IMR-90 (cell line): ENCODE data around the gene RPA3. TPM values are rescaled to one million over a fixed set of nuclear protein-coding genes. Genes with fewer than 3 reads are reported as not detected.
A peak's percentile ranks its signal among the peaks of the same experiment; 100 is the strongest.

Source experiments
- ATAC-seq: fragments of 200-7000 bp; cut with Tn5 transposase; 2 replicates; pipeline ENCODE4 v1.9.1; 2020; ENCODE audit warnings: low read depth, mild to moderate bottlenecking, moderate library complexity
- BruUV-seq: library from RNA; stranded (reverse); fragments of 400-500 nt; replicated peaks from 2 replicates; lab custom pipeline; 2021; lab: Mats Ljungman, UMichigan
- CTCF ChIA-PET: fragments of 300-600 bp; formaldehyde crosslinking; extraction: SDS; loops from one replicate; lab custom pipeline; 2021; ENCODE audit warnings: antibody characterized with exemption; lab: Yijun Ruan, JAX
- POLR2A ChIA-PET: fragments of 300-600 bp; sonication (Branson Sonifier 250); formaldehyde crosslinking; loops from one replicate; lab custom pipeline; 2022; ENCODE audit warnings: antibody characterized with exemption; ENCODE audit not compliant: unreplicated experiment; lab: Charles Lee
- DNase-seq: peaks from one replicate; pipeline ENCODE4 v3.0.0; 2013
- H2AFZ ChIP-seq: replicated peaks from 2 replicates; pipeline ENCODE3; 2013; ENCODE audit warnings: low read length, mild to moderate bottlenecking; ENCODE audit not compliant: poor library complexity
- H2AK5ac ChIP-seq: 2 replicates; pipeline ENCODE4 v1.6.1; 2013; ENCODE audit warnings: low read depth, low read length, inconsistent platforms
- H2AK9ac ChIP-seq: replicated peaks from 2 replicates; pipeline ENCODE3; 2013; ENCODE audit warnings: mild to moderate bottlenecking, low read depth, low read length, moderate library complexity; ENCODE audit not compliant: poor library complexity
- H2BK120ac ChIP-seq: 2 replicates; pipeline ENCODE4 v1.6.1; 2013; ENCODE audit warnings: low read depth, low read length, inconsistent platforms
- H2BK15ac ChIP-seq: 3 replicates; pipeline ENCODE4 v1.6.1; 2013; ENCODE audit warnings: low read depth, low read length, inconsistent platforms
- H2BK20ac ChIP-seq: 2 replicates; pipeline ENCODE4 v1.6.1; 2013; ENCODE audit warnings: low read depth, mild to moderate bottlenecking, inconsistent platforms, low read length, moderate library complexity
- H2BK5ac ChIP-seq: 2 replicates; pipeline ENCODE4 v1.6.1; 2013; ENCODE audit warnings: mild to moderate bottlenecking, low read depth, low read length, inconsistent platforms; ENCODE audit not compliant: poor library complexity, severe bottlenecking
- H3K14ac ChIP-seq: replicated peaks from 2 replicates; pipeline ENCODE4 v1.6.1; 2013; ENCODE audit warnings: low read depth, low read length, inconsistent platforms
- H3K18ac ChIP-seq: 2 replicates; pipeline ENCODE4 v1.6.1; 2013; ENCODE audit warnings: low read depth, low read length, control low read depth
- H3K23ac ChIP-seq: 2 replicates; pipeline ENCODE4 v1.6.1; 2013; ENCODE audit warnings: low read depth, low read length, inconsistent platforms
- H3K27ac ChIP-seq: 2 replicates; pipeline ENCODE4 v1.5.1; 2013; ENCODE audit warnings: mild to moderate bottlenecking, control low read depth, low read length; ENCODE audit not compliant: insufficient read depth
- H3K27me3 ChIP-seq: 2 replicates; pipeline ENCODE4 v1.6.1; 2013; ENCODE audit warnings: low read length; ENCODE audit not compliant: control insufficient read depth, insufficient read depth
- H3K36me3 ChIP-seq: 2 replicates; pipeline ENCODE4 v1.6.1; 2013; ENCODE audit warnings: low read length, mixed read lengths; ENCODE audit not compliant: control insufficient read depth, insufficient read depth
- H3K4ac ChIP-seq: 2 replicates; pipeline ENCODE4 v1.6.1; 2013; ENCODE audit warnings: low read depth, low read length, inconsistent platforms
- H3K4me1 ChIP-seq: 2 replicates; pipeline ENCODE4 v1.6.1; 2013; ENCODE audit warnings: low read length, mixed read lengths; ENCODE audit not compliant: control insufficient read depth, insufficient read depth
- H3K4me2 ChIP-seq: 2 replicates; pipeline ENCODE4 v1.6.1; 2013; ENCODE audit warnings: low read depth, mild to moderate bottlenecking, control low read depth, low read length, moderate library complexity
- H3K4me3 ChIP-seq: 2 replicates; pipeline ENCODE4 v1.5.1; 2013; ENCODE audit warnings: low read depth, mild to moderate bottlenecking, control low read depth, low read length, moderate library complexity; ENCODE audit not compliant: insufficient read depth
- H3K56ac ChIP-seq: 2 replicates; pipeline ENCODE4 v1.6.1; 2013; ENCODE audit warnings: low read length, inconsistent platforms; ENCODE audit not compliant: insufficient read depth; ENCODE audit errors: extremely low read depth
- H3K79me1 ChIP-seq, 2 experiments: 2 replicates each; pipeline ENCODE4 v1.6.1; 2013; ENCODE audit warnings: low read length in 2 of 2, inconsistent platforms in 1 of 2, low read depth in 1 of 2
- H3K9ac ChIP-seq: 2 replicates; pipeline ENCODE4 v1.6.1; 2013; ENCODE audit warnings: low read depth, low read length, control low read depth
- H3K9me1 ChIP-seq: 2 replicates; pipeline ENCODE4 v1.6.1; 2013; ENCODE audit warnings: low read length, inconsistent platforms; ENCODE audit not compliant: insufficient read depth
- H3K9me3 ChIP-seq: 2 replicates; pipeline ENCODE4 v1.6.1; 2013; ENCODE audit warnings: low read length; ENCODE audit not compliant: control insufficient read depth, insufficient read depth
- H4K20me1 ChIP-seq: 2 replicates; pipeline ENCODE4 v1.6.1; 2013; ENCODE audit warnings: low read length, inconsistent platforms; ENCODE audit not compliant: insufficient read depth
- H4K5ac ChIP-seq: 2 replicates; pipeline ENCODE4 v1.6.1; 2013; ENCODE audit warnings: mild to moderate bottlenecking, low read depth, low read length, control low read depth
- H4K8ac ChIP-seq, 2 experiments: 2 replicates each; pipeline ENCODE4 v1.6.1; 2013; ENCODE audit warnings: low read depth in 2 of 2, low read length in 2 of 2, control low read depth in 1 of 2, inconsistent platforms in 1 of 2
- H4K91ac ChIP-seq: 2 replicates; pipeline ENCODE4 v1.6.1; 2013; ENCODE audit warnings: low read depth, low read length, inconsistent platforms; ENCODE audit not compliant: insufficient read depth
- BHLHE40 ChIP-seq: fragments of 150-350 bp; IDR thresholded peaks from 2 replicates; pipeline ENCODE4 v1.6.1; 2016; ENCODE audit warnings: mild to moderate bottlenecking, low read depth, low read length
- CEBPB ChIP-seq: IDR thresholded peaks from 2 replicates; pipeline ENCODE4 v1.6.1; 2012; ENCODE audit warnings: low read depth, low read length, improper control_type of control experiment
- FOS ChIP-seq: fragments of 150-350 bp; IDR thresholded peaks from 2 replicates; pipeline ENCODE4 v1.6.1; 2016; ENCODE audit warnings: low read depth, low read length
- MXI1 ChIP-seq: IDR thresholded peaks from 2 replicates; pipeline ENCODE4 v1.6.1; 2012; ENCODE audit warnings: low read depth, mild to moderate bottlenecking, low read length, moderate library complexity, borderline replicate concordance
- POLR2A ChIP-seq: IDR thresholded peaks from 2 replicates; pipeline ENCODE4 v1.6.1; 2012; ENCODE audit warnings: mild to moderate bottlenecking, low read depth, low read length
- RAD21 ChIP-seq: IDR thresholded peaks from 2 replicates; pipeline ENCODE4 v1.6.1; 2012; ENCODE audit warnings: low read length, improper control_type of control experiment
- WGBS, 2 experiments: methylation state at CpG; one replicate each; pipeline versions ENCODE4 v1.1.5 to v1.1.7; 2013; ENCODE audit warnings: missing lambda C conversion rate in 2 of 2; ENCODE audit not compliant: insufficient read length in 1 of 2; ENCODE audit errors: extremely low coverage in 2 of 2; 5-methylcytosine and 5-hydroxymethylcytosine counted together
- dilution Hi-C: fragments of 300-500 bp; cut with HindIII; formaldehyde crosslinking; loops from one replicate; pipeline ENCODE4 v1.14.3; 2018; ENCODE audit warnings: low sequenced_read_pairs; ENCODE audit not compliant: unreplicated experiment
- in situ Hi-C: fragments of 300-500 bp; cut with MboI; formaldehyde crosslinking; loops from 3 replicates; pipeline ENCODE4 v1.14.3; 2019; ENCODE audit warnings: low sequenced_read_pairs, inconsistent platforms, mixed read lengths
- intact Hi-C: fragments of 100-400 bp; cut with micrococcal nuclease; formaldehyde crosslinking; loops from 2 replicates; pipeline ENCODE4 v1.10.0; 2022
- polyA plus RNA-seq, 3 experiments: library from polyadenylated mRNA; depleted of rRNA; stranded (reverse); fragments of >200 nt; gene quantifications; 2 replicates each; pipeline ENCODE4 v1.2.3, GENCODE V29; 2012; ENCODE audit warnings: low replicate concordance in 1 of 3
- total RNA-seq: library from RNA; depleted of rRNA; stranded (reverse); fragments of >200 nt; gene quantifications from 2 replicates; pipeline ENCODE4 v1.2.3, GENCODE V29; 2012
- TF ChIP-seq, protein P1 (sequence below): fragments of 150-350 bp; IDR thresholded peaks from 2 replicates; pipeline ENCODE4 v1.6.1; 2017; ENCODE audit warnings: mild to moderate bottlenecking, antibody characterized with exemption, low read length, low read depth
- TF ChIP-seq, protein P2 (sequence below): conservative IDR thresholded peaks from 2 replicates; pipeline ENCODE4 v1.5.1; 2012; ENCODE audit warnings: mild to moderate bottlenecking, low read depth, low read length, improper control_type of control experiment

The RPA3 gene
- total and polyA plus RNA-seq, 2 of the 4 experiments (the other 2 are of a cell fraction), result 12.7 to 21.1 TPM

DNA sequence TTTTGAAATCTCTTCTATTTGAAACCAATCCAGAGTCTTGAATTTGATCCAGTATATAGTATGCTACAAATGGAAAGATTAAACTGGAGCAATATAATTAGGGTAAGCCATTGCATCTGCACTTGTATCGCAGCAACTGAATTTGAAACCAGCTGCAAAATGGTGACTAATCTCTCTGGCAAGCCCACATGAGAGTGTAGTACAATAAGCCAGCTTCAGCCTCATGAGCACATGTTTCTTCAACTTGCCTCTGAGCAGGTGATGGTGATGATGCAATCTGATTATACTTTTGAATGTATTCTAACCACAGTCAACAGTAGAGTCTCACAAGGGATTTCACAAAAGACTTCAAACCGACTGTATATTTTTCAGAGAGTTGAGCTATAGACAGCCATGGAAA lies 829 bp upstream of the RPA3 start:
- no peak overlapping the region for H3K9ac ChIP-seq
- ChIA-PET CTCF (interaction anchor here (0.9 kb wide), 1 partner anchor 42 kb away, joined by 3 read pairs; no protein-coding TSS in a partner anchor), POLR2A (no interaction called here)
- no TSS peak for BruUV-seq
- in situ Hi-C loops, result no loop called here
- no peak overlapping the region for H2BK5ac ChIP-seq
- TF ChIP-seq FOS (0 out of 2 replicates have a peak, but pooled peaks have one; percentile 53), MXI1 (peak; percentile 90; the same call in 1 of the 2 replicates), RAD21 (no peak), BHLHE40 (peak; percentile 68), POLR2A (no peak), CEBPB (peak; percentile 98)
- TF ChIP-seq, protein P1, sequence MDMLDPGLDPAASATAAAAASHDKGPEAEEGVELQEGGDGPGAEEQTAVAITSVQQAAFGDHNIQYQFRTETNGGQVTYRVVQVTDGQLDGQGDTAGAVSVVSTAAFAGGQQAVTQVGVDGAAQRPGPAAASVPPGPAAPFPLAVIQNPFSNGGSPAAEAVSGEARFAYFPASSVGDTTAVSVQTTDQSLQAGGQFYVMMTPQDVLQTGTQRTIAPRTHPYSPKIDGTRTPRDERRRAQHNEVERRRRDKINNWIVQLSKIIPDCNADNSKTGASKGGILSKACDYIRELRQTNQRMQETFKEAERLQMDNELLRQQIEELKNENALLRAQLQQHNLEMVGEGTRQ, result 0 out of 2 replicates have a peak, but pooled peaks have one; percentile 16
- TF ChIP-seq, protein P2, sequence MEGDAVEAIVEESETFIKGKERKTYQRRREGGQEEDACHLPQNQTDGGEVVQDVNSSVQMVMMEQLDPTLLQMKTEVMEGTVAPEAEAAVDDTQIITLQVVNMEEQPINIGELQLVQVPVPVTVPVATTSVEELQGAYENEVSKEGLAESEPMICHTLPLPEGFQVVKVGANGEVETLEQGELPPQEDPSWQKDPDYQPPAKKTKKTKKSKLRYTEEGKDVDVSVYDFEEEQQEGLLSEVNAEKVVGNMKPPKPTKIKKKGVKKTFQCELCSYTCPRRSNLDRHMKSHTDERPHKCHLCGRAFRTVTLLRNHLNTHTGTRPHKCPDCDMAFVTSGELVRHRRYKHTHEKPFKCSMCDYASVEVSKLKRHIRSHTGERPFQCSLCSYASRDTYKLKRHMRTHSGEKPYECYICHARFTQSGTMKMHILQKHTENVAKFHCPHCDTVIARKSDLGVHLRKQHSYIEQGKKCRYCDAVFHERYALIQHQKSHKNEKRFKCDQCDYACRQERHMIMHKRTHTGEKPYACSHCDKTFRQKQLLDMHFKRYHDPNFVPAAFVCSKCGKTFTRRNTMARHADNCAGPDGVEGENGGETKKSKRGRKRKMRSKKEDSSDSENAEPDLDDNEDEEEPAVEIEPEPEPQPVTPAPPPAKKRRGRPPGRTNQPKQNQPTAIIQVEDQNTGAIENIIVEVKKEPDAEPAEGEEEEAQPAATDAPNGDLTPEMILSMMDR, result no peak
- no peak overlapping the region for H3K4me3 ChIP-seq
- H3K4ac ChIP-seq, result no peak overlapping the region
- intact Hi-C loops, result no loop called here
- no peaks in the 10 kb centered on the region for H3K9me3 ChIP-seq
- H4K20me1 ChIP-seq, result no peaks in the 10 kb centered on the region
- no peak overlapping the region for H3K23ac ChIP-seq
- H2AFZ ChIP-seq, result no peak overlapping the region
- H3K18ac ChIP-seq, result no peak overlapping the region
- dilution Hi-C loops, result no loop called here
- H4K5ac ChIP-seq, result no peak overlapping the region
- H3K79me1 ChIP-seq, result no peaks in the 10 kb centered on the region
- no peak overlapping the region for H2BK120ac ChIP-seq
- H3K4me2 ChIP-seq, result no peak overlapping the region
- H3K9me1 ChIP-seq, result no peaks in the 10 kb centered on the region
- no peak overlapping the region for H2BK20ac ChIP-seq
- H2BK15ac ChIP-seq, result no peak overlapping the region
- no peak overlapping the region for H3K27ac ChIP-seq
- no CpG with 5 or more reads among the region's 2 CpGs for WGBS, 2 experiments
- H3K14ac ChIP-seq, result no peak overlapping the region
- no peak overlapping the region for H3K56ac ChIP-seq
- H3K36me3 ChIP-seq, result no peaks in the 10 kb centered on the region
- no peak overlapping the region for H4K91ac ChIP-seq
- DNase-seq (peak; percentile 99), ATAC-seq (peak; percentile 92)
- no peak overlapping the region for H2AK9ac ChIP-seq
- no peak overlapping the region for H2AK5ac ChIP-seq
- no peak overlapping the region for H4K8ac ChIP-seq
- H3K27me3 ChIP-seq, result no peaks in the 10 kb centered on the region
- H3K4me1 ChIP-seq, result no peaks in the 10 kb centered on the region
